Measurements from ENCODE around the gene MSRB2.

- no peak for TF ChIP-seq TAF1 (IDR thresholded peaks at IDR 0.05; ENCODE audit: borderline replicate concordance, insufficient read depth, low read length)
- no peak for TF ChIP-seq REST (IDR thresholded peaks at IDR 0.05; ENCODE audit: insufficient read depth in 1 of 2, low read depth in 2 of 2, low read length in 2 of 2)
- no peak for TF ChIP-seq POLR2AphosphoS5 (IDR thresholded peaks at IDR 0.05; ENCODE audit: low read depth, low read length)
- TF ChIP-seq SIN3A (IDR thresholded peaks at IDR 0.05; ENCODE audit: borderline replicate concordance, insufficient read depth, low read length): no peak
These were observed 31.2 kb upstream of the MSRB2 start for GRCh38 chr10:23063973-23064812.

Data from PFSK-1 (cell line).